GM23248 (cell line): Measurements from ENCODE around the gene UCP3.

Experiments used
- EZH2 ChIP-seq: fragments of 200-600 bp; sonication (generic); IDR thresholded peaks from 2 replicates; pipeline ENCODE4 v1.6.1; 2018; ENCODE audit warnings: antibody characterized with exemption, mild to moderate bottlenecking; ENCODE audit not compliant: insufficient read depth, poor library complexity, severe bottlenecking
- EZH2phosphoT487 ChIP-seq: fragments of 200-600 bp; sonication (generic); IDR thresholded peaks from 2 replicates; pipeline ENCODE4 v1.6.1; 2018; ENCODE audit warnings: antibody characterized with exemption, moderate library complexity, mild to moderate bottlenecking, low read depth; ENCODE audit not compliant: insufficient read depth

- TF ChIP-seq EZH2, result no peak
- no peak for TF ChIP-seq EZH2phosphoT487
Observed at GRCh38 chr11:74050465-74050864, 41.6 kb upstream of the UCP3 start.
